22Rv1 (cell line): ENCODE measurements around the gene STK26.
"Not testable (repeated sequence)": the region's sequence is repeated elsewhere in the genome, so short reads cannot be mapped to it uniquely, and the experiment has no call there.

Experiments
- CTCF ChIP-seq: fragments of 450-650 bp; IDR thresholded peaks from 2 replicates; pipeline ENCODE4 v1.5.1; 2017; ENCODE audit warnings: mild to moderate bottlenecking
- ZFX ChIP-seq: fragments of 450-650 bp; IDR thresholded peaks from 2 replicates; pipeline ENCODE4 v1.6.1; 2017; ENCODE audit warnings: antibody characterized with exemption, borderline replicate concordance

GRCh38 chrX:132010213-132010612, 12.9 kb upstream of the STK26 start:
- TF ChIP-seq CTCF, ZFX: not testable (repeated sequence)
